Liver (tissue), 2 donors: ENCODE data around the gene PTTG1IP.

Experiments used
- TF ChIP-seq, protein P1 (sequence below): fragments of 150-350 bp; IDR thresholded peaks from 2 replicates; pipeline ENCODE4 v1.5.1; 2017; ENCODE audit warnings: improper control_type of control experiment, low read depth, low read length; ENCODE audit not compliant: missing input control
- TF ChIP-seq, protein P2 (sequence below): IDR thresholded peaks from 2 replicates; pipeline ENCODE4 v1.6.1; 2016; ENCODE audit warnings: antibody characterized with exemption
- donor health status: healthy.

DNA sequence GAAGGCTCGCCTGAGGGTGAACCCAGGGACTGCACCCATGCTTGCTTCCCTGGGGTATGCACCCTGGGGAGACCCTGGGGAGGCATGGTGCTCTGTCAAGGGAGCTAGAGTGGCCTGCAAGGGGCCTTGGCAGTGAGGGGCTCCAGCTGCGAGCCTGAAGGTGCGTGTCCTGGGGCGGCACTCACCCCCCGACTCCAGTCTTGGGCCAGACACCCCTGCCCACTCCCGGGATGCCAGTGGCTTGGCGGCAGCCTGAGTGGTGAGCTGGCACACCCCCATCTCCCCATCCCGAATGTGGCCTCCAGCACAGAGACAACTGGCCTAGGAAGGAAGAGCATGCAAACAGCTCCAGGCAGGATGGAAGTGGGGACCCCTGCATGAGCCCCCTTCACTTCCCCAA lies 58.3 kb downstream of the PTTG1IP start:
- TF ChIP-seq, protein P1, sequence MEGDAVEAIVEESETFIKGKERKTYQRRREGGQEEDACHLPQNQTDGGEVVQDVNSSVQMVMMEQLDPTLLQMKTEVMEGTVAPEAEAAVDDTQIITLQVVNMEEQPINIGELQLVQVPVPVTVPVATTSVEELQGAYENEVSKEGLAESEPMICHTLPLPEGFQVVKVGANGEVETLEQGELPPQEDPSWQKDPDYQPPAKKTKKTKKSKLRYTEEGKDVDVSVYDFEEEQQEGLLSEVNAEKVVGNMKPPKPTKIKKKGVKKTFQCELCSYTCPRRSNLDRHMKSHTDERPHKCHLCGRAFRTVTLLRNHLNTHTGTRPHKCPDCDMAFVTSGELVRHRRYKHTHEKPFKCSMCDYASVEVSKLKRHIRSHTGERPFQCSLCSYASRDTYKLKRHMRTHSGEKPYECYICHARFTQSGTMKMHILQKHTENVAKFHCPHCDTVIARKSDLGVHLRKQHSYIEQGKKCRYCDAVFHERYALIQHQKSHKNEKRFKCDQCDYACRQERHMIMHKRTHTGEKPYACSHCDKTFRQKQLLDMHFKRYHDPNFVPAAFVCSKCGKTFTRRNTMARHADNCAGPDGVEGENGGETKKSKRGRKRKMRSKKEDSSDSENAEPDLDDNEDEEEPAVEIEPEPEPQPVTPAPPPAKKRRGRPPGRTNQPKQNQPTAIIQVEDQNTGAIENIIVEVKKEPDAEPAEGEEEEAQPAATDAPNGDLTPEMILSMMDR = no peak
- TF ChIP-seq, protein P2, sequence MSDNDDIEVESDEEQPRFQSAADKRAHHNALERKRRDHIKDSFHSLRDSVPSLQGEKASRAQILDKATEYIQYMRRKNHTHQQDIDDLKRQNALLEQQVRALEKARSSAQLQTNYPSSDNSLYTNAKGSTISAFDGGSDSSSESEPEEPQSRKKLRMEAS = no peak
